NCI-H1092 treated with DMSO at 0.1 percent for 48 hours (cell line): ENCODE results near the gene ROCK2.

Source experiments
- DNase-seq: peaks from one replicate; lab custom pipeline; 2025; lab: John Stamatoyannopoulos, UW

The ROCK2 gene

DNA sequence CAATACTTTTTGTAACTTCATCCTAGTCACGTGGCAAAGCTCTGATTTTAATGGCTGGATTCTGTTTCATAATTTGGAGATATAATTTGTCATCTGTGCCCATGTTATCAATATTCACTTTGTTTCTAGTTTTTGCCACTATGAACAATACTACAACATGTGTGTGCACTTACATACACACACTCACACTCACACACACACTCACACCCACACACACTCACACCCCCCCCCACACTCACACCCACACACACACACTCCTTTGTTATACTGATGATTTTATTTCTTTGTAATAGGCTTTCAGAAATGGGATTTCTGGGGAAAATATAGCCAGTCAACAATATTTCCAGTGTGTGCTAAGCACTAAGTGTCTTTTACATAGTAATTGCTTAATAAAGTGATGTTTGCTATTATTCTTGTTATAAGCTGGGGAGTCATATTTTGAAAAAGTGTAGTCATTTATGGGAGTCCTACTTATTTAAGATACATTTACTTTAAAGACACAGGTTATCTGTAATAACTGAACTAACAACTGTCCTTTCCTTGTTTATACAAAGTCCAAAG lies 22.8 kb upstream of the ROCK2 start:
- no peak for DNase-seq

GRCh38 chr2:11366326-11366741 lies 21.9 kb upstream of the ROCK2 start:
- no peak for DNase-seq

GRCh38 chr2:11365096-11365879 lies 20.9 kb upstream of the ROCK2 start:
- DNase-seq: no peak

- DNase-seq: no peak
Measured at GRCh38 chr2:11364565-11364887, 20.1 kb upstream of the ROCK2 start.

GRCh38 chr2:11363868-11364564 lies 19.6 kb upstream of the ROCK2 start:
- no peak for DNase-seq

DNA sequence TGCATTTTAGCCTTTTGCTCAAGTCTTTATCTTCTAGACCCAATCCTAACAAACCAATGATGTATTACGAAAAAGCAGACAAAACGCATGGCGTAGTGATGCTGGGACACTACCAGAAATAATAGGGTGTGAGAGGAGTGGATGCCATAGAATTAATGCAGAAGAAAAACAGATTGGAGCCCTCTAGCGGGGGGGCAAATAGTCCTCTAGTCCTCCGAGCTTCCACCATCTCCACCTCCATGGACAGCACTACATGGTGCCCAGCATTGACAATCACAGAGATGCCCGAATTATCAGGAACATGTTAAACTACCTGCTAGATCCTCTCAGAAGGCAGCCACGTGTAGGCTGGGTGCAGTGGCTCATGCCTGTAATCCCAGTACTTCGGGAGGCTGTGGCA lies 15.4 kb upstream of the ROCK2 start:
- DNase-seq: no peak

DNA sequence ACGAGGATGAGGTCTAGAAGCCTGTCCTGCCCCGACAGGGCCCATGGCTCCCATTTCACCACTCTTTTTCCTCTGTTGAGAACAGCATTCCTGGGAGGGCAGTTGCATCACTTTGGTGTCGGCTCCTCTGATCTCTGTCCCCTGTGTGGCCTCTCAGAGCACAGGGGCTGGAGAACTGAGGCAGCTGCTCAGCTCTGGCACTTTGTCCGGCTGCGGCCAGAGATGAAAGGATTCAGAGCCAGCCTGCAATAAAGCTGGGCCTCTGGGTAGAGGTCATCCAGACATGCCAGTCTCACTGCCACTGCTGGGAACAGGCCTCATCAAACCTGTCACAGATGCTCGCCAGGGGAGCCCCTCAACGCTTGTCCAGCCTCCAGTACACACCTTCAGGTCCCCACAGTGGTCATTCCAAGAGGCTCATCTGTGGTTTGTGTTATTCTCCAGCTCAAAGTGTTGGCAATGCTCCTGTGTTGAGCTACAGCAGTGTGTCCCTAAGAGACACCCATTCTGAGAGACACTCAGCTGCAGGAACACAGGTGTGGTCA lies 13.1 kb upstream of the ROCK2 start:
- no peak for DNase-seq

DNA sequence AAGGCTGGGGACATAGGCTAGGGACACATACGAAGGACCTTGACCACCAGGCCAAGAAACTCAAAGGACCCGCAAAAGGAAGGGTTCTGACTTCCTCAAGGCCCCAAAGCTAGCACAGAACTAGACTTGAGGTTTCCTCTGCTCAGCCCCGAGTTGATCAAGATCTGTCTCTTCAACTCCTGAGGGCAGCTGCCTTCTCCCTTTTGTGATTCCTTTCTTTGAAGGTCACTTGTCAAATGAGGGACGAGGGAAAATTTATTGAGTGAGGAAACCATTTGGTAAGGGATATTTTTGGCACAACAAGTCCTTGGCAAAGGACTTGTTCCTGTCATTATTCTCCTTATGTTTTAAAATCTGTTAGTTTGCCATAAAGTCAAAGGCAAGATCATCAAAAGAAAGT lies 12.3 kb upstream of the ROCK2 start:
- DNase-seq: no peak

DNA sequence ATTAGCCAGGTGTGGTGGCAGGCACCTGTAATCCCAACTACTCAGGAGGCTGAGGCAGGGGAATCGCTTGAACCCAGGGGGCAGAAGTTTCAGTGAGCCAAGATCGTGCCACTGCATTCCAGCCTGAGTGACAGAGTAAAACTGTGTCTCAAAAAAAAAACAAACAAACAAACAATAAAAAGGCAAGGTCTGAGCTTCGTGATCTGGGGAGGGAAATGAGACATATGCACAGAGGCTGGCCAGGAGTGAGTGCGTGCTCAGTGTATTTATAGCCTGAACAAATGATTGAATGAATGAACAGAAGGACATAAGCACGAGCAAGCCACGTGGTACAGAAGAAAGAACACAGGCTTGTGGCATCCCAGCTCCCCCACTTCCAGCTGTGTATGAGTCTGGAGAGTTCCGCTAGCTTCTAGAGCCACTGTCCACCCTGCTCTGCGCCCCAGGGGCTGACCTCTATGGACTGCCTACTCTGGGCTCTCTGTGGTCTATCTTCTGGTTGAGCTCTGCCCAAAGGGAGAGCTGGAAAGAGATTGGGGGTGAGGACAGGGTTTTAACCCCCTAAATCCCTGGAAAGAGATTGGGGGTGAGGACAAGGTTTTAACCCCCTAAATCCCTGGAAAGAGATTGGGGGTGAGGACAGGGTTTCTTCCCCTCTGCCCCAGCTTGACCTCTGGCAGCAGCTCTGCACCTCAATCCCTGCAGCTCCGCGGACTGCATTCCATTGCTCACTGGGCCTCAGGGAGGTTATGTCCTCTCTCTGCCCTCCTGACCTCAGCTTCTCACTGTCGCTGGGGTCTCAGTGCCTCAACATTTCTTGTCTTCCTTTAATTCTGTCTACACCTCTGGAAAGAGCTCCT lies 11.0 kb upstream of the ROCK2 start:
- no peak for DNase-seq

- no peak for DNase-seq
Measured at GRCh38 chr2:11354363-11355154, 10.1 kb upstream of the ROCK2 start.

DNA sequence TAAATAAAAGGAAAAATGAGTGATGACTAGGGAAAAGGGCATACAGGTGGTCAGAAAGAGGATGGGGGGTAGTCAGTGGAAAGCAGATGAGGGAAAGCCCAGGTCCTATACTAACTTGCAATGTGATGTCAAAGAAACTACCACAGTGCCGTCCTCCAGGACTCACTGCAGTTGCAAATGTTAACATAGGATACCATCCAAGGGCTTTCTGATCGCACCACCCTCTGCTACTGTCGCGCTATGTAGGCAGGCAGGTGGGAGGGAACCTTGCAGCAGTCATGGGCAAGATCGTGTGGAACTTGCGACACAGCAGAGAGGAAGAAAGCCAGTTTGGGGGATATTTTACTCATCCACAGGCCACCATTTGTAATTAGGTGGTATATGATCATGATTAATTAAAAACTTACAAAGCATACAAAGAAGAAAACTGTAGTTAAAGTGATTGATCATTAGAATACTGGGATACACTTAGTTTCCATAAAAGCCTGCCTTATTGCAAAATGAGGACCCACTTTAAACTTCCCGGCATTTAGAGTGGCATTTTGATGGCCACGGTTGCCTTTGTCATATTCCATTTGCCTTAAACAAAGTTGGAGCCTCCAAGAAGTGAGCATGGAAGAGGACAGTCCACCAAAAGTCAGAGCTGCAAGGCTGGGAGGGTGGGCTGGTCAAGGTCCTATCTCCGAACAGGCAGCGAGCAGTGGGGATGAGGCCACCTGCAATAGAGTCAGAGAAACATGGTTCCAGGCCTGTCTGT lies 8.5 kb upstream of the ROCK2 start:
- DNase-seq: no peak

DNA sequence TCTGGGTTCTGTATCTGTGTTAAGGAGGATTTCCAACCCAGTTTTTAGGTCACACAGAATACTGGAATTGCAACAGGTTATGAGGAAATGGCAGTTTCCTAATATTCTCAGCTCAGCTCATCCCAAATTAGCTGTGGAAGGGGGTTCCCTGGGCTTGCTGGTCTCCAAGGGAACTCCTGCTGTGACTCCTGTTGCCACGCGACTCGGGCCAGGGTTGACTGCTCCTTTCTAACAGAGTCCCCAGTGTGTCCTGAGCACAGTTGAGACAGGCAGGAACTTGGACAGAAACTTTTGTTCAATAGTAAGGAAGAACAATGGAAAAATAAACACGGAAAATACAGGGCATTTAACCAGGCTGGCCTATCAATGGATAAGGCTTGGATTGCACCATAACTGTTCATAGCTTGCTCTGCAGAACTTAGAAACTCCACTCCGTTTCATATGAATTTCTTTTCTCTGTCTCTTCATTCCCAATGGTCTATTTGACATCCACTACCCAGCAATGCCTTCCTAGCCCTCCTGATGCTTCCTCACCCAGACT lies 3.8 kb upstream of the ROCK2 start:
- DNase-seq: no peak

DNA sequence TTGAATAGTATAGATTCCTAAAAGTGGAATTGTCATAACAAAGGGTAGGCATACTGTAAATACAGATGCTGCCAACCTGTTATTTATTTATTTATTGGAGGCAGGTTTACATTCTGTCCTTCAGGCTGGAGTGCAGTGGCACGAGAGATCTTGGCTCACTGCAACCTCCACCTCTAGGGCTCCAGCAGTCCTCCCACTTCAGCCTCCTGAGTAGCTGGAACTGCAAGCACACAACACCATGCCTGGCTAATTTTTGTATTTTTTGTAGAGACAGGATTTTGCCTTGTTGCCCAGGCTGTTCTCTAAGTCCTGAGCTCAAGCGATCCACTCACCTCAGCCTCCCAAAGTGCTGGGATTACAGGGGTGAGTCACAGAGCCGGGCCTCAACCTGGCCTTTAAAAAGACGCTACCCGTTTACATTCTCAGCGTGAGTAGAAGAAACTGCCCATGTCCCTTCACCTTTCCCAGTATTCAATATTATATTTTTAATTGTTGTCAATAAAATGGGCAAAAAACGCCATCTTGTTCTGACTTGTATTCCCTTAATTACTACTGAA lies 3.0 kb upstream of the ROCK2 start:
- DNase-seq: no peak

DNA sequence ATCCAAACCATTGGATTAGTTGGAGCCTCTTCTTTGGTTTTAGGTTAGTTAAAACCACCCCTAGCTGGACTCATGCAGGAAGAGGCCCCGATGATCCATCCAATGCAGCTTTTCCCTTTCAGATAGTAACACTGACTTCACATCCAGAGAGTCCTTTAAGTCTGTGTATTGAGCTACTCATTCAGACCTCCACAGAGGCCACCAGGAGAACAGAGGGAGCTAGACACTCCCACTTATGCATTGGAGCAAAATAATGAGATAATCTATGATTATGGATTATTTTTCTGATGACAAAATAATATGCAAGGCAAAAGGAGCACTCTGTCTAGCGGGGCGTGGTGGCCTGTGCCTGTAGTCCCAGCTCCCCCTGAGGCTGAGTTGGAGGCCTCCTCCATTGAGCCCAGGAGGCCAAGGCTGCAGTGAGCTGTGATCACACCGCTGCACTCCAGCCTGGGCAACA lies 1.6 kb upstream of the ROCK2 start:
- DNase-seq: no peak

- DNase-seq: peak; percentile 11
Measured at GRCh38 chr2:11344956-11345677, 681 bp upstream of the ROCK2 start.

- peak; percentile 31 for DNase-seq
Measured at GRCh38 chr2:11343650-11344341, 640 bp downstream of the ROCK2 start.

GRCh38 chr2:11343368-11343649 lies 1.1 kb downstream of the ROCK2 start:
- DNase-seq: no peak

GRCh38 chr2:11342551-11343367 lies 1.7 kb downstream of the ROCK2 start:
- no peak for DNase-seq
